GM19351 (cell line): ENCODE data around the gene CTBS.
"Not testable (repeated sequence)": the region's sequence is repeated elsewhere in the genome, so short reads cannot be mapped to it uniquely, and the experiment has no call there.

Experiments
- ATAC-seq: cut with Tn5 transposase; IDR thresholded peaks from one replicate; pipeline ENCODE4 v1.9.1; 2021; ENCODE audit warnings: mild to moderate bottlenecking, moderate library complexity; ENCODE audit not compliant: unreplicated experiment

CTBS gene

GRCh38 chr1:84573967-84574842 is at the start of gene CTBS:
CTBS (minus strand) TSS chr1:84574440; CDS start chr1:84574415, 25 bp downstream.
- peak; percentile 75 for ATAC-seq

GRCh38 chr1:84621553-84621952 is 47.3 kb upstream of the CTBS start:
- ATAC-seq: no peak

- ATAC-seq: peak; percentile 92
Observed at GRCh38 chr1:84620720-84621313, 46.6 kb upstream of the CTBS start.

GRCh38 chr1:84619383-84620102 is 45.3 kb upstream of the CTBS start:
- ATAC-seq: no peak

GRCh38 chr1:84617349-84617748 is 43.1 kb upstream of the CTBS start:
- no peak for ATAC-seq

- no peak for ATAC-seq
Observed at GRCh38 chr1:84615790-84616189, 41.5 kb upstream of the CTBS start.

- no peak for ATAC-seq
Observed at GRCh38 chr1:84613887-84614286, 39.6 kb upstream of the CTBS start.

- ATAC-seq: no peak
Observed at GRCh38 chr1:84613026-84613425, 38.8 kb upstream of the CTBS start.

- ATAC-seq: no peak
Observed at GRCh38 chr1:84611796-84612195, 37.6 kb upstream of the CTBS start.

- ATAC-seq: no peak
Observed at GRCh38 chr1:84611091-84611490, 36.9 kb upstream of the CTBS start.

GRCh38 chr1:84606977-84607376 is 32.7 kb upstream of the CTBS start:
- no peak for ATAC-seq

GRCh38 chr1:84605157-84605556 is 30.9 kb upstream of the CTBS start:
- ATAC-seq: no peak

GRCh38 chr1:84603941-84604830 is 29.9 kb upstream of the CTBS start:
- no peak for ATAC-seq

GRCh38 chr1:84603223-84603622 is 29.0 kb upstream of the CTBS start:
- ATAC-seq: no peak

- ATAC-seq: no peak
Observed at GRCh38 chr1:84600796-84601195, 26.6 kb upstream of the CTBS start.

GRCh38 chr1:84598846-84599741 is 24.9 kb upstream of the CTBS start:
- peak; percentile 76 for ATAC-seq

- no peak for ATAC-seq
Observed at GRCh38 chr1:84598418-84598817, 24.2 kb upstream of the CTBS start.

GRCh38 chr1:84597011-84597410 is 22.8 kb upstream of the CTBS start:
- ATAC-seq: no peak

- ATAC-seq: not testable (repeated sequence)
Observed at GRCh38 chr1:84594959-84595358, 20.7 kb upstream of the CTBS start.

GRCh38 chr1:84587099-84587498 is 12.9 kb upstream of the CTBS start:
- no peak for ATAC-seq
